D721Med (cell line): Measurements from ENCODE around the gene ZNF184.

Experiments used
- DNase-seq: peaks from one replicate; pipeline ENCODE4 v3.0.0; 2011; ENCODE audit warnings: low spot score; ENCODE audit not compliant: insufficient read length
- FAIRE-seq: peaks from 2 replicates; lab custom pipeline; 2011; peaks lifted over from hg19 to GRCh38; lab: Jason Lieb, UNC
- CTCF ChIP-seq: IDR thresholded peaks from 2 replicates; pipeline ENCODE4 v1.5.1; 2012; ENCODE audit warnings: mild to moderate bottlenecking, control low read depth; ENCODE audit not compliant: insufficient read depth; ENCODE audit errors: missing control alignments

The ZNF184 gene

GRCh38 chr6:27495386-27496135 lies 22.7 kb upstream of the ZNF184 start:
- no peak for TF ChIP-seq CTCF
- FAIRE-seq (no peak), DNase-seq (no peak)

GRCh38 chr6:27494987-27495385 lies 22.1 kb upstream of the ZNF184 start:
- TF ChIP-seq CTCF, result no peak
- no peak for FAIRE-seq

GRCh38 chr6:27494103-27494502 lies 21.2 kb upstream of the ZNF184 start:
- FAIRE-seq, result no peak
- no peak for TF ChIP-seq CTCF

More at GRCh38 chr6:27494987-27495385, 22.1 kb upstream of the ZNF184 start:
- DNase-seq, result no peak

GRCh38 chr6:27492631-27493190 lies 19.8 kb upstream of the ZNF184 start:
- FAIRE-seq, result no peak
- no peak for TF ChIP-seq CTCF
- DNase-seq, result no peak

More at GRCh38 chr6:27494103-27494502, 21.2 kb upstream of the ZNF184 start:
- no peak for DNase-seq

- FAIRE-seq (peak; percentile 84), DNase-seq (no peak)
- TF ChIP-seq CTCF, result no peak
Measured at GRCh38 chr6:27479319-27480182, 6.6 kb upstream of the ZNF184 start.

- DNase-seq, result no peak
- TF ChIP-seq CTCF, result no peak
- peak; percentile 64 for FAIRE-seq
Measured at GRCh38 chr6:27478706-27479318, 5.9 kb upstream of the ZNF184 start.
